HG02642 (cell line): ENCODE data around the gene TRMT61A.
"Not testable (repeated sequence)": the region's sequence is repeated elsewhere in the genome, so short reads cannot be mapped to it uniquely, and the experiment has no call there.

ENCODE experiments used
- ATAC-seq: cut with Tn5 transposase; IDR thresholded peaks from one replicate; pipeline ENCODE4 v1.9.1; 2021; ENCODE audit warnings: mild to moderate bottlenecking; ENCODE audit not compliant: unreplicated experiment, poor library complexity

TRMT61A gene

DNA sequence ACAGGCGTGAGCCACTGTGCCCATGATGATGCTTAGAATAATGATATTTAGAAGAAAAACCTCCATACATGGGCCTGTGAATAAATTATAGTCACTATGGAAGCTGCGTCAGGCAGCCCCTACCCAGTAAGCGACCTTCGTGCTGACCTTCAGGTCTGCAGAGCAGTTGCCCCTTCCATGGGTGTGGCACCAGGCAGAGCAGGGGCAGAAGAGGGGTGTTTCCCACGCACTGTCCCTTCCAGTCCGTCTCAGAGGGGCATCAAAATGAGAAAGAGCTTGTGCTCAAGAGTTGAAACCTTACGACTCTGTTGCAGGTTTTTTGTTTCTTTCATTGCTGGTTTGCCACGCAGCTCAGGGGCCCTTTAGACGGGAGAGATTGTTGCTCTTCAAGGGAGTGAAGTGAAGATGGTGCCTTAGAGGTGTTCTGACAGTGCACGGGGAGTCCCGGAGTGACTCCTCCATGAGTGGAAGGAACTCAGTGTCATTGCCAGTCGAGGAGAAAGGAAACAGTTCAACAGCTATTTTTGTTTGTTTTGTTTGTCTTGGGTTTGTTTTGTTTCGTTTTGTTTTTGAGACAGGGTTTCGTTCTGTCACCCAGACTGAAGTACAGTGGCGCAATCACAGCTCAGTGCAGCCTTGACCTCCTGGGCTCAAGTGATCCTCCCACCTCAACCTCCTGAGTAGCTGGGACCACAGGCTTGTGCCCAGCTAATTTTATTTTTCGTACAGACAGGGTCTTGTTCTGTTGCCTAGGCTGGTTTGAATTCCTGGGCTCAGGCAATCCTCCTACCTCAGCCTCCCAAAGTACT lies 20.3 kb upstream of the TRMT61A start:
- ATAC-seq: no peak

- ATAC-seq: no peak
Measured at GRCh38 chr14:103509864-103510723, 18.9 kb upstream of the TRMT61A start.

DNA sequence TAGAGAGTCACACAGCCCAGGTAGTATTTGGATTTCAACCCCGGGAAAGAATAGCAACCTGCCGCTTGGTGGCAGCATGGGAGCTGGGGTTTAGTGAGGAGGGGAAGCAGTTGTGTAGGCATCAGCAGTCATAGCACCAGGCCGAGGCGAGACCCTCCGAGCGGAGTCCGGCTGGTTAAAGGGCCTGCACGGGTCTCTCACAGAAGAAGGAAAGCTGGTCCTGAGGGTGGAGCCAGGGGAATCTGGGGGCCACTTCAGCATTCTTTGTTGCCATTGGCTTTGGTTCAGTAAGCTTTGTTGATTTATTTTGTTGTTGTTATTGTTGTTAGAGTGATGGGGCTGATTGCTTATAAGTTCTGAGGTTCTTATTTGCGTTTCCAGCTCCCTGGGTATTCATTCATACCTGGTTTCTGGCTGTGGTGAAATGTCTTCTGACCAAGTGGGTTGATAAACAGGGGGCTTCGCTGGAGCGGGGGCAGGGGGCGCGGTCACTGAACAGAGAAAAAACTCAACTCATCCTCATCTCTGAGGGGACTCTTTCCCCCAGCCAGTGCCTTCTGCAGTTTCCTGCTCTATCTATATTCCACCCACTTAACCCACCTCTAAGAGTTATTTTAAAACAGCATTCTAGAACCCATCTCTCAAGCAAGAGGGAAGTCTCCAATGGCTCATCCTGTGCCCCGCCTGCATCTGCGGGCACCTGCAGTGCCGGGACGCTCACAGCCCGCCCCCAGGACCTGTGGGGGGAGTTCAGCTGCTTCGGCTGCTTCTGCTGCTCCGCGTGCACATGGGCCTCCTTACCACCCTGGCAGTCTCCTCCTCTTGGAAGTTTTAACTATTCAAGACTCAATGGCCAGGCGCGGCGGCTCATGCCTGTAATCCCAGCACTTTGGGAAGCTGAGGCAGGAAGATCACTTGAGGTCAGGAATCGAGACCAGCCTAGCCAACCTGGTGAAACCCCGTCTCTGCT lies 18.0 kb upstream of the TRMT61A start:
- no peak for ATAC-seq

- not testable (repeated sequence) for ATAC-seq
Measured at GRCh38 chr14:103512180-103512579, 16.8 kb upstream of the TRMT61A start.

- ATAC-seq: no peak
Measured at GRCh38 chr14:103512701-103513611, 16.0 kb upstream of the TRMT61A start.

GRCh38 chr14:103514596-103515421 lies 14.2 kb upstream of the TRMT61A start:
- ATAC-seq: no peak

DNA sequence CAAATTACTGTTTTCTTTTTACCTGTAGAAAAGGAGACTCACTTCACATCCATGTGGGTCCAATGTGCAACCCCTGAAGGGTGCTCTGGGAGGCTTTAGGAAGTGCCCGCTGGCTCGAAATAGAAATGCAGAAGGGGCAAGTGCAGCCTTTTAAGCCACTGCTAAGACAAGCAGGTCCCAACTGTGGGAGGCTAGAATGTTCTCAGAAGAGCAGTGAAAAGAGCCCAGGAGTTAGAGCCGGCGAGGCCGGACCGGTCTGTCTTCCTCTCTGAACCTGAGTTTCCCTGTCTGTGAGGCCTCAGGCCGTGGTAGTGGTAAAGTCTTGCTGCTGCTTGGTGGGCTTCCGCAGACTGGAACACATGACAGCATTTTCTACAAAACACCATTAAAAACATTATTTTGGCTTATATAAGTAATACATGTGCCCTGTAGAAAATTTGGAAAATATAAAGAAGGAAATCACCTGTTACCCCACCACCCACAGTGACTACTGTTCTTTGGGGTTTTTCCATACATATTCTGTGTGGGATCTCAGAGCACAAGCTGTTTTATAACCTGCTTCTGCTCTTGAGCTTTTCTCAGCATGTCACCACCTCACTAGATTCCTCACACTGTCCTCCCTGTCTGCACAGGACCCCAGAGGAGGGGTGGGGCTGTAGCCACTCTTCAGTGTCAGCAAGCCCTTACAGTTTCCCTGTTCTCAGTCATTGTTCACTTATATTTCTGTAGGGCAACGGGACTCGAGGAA lies 12.4 kb upstream of the TRMT61A start:
- no peak for ATAC-seq

- no peak for ATAC-seq
Measured at GRCh38 chr14:103517174-103517566, 11.8 kb upstream of the TRMT61A start.

DNA sequence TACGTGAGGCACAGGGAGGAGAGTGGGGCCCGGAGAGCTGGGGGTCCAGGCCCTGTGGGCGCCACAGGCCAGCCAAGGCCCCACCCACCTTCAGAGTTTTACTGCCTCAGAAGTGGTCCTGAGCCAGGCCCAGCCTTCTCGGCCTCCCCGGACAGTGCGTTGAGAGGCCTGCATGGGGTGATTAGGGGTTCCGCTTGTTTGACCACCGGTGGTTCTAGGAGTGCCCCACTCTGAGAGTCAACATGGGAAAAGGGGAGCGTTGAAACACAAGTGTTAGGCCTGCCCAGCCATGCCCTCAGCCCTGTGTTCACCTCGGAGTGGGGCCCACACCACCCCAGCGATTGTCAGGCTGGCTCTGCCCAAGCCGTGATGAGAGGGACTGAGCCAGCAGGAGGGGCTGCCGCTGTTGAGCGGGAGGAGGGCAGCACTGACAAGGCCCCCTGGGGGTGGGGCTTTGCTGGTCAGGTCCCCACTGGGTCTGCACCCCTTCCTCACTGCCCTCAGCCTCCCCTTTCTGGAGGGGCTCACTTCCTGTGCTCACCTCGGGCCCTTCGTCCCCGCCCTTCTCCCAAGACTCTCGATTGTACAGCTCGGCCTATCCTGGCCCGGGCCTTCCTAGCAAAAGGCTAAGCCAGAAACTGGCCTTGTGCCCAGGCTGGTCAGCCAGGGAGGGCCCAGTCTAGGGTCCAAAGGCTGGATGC lies 11.1 kb upstream of the TRMT61A start:
- no peak for ATAC-seq

GRCh38 chr14:103518422-103519042 lies 10.5 kb upstream of the TRMT61A start:
- ATAC-seq: no peak

GRCh38 chr14:103519043-103519836 lies 9.8 kb upstream of the TRMT61A start:
- no peak for ATAC-seq

DNA sequence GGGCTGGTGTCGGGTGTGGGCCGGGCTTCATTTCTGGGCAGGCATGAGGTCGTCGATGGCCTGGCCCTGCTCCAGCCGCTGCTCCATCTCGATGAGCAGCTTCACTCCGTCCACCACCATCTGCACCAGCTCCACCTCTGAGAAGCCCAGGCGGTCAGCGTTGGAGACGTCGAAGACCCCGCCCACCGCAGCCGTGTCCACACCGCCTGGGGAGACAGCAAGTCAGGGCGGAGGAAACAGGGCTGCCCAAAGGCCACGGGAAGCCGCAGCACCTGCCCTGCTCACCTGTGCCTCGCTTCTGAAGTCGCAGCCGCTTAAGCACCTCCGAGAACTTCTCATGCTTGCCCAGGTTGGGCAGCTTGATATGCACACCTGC lies 9.2 kb upstream of the TRMT61A start:
- ATAC-seq: no peak

DNA sequence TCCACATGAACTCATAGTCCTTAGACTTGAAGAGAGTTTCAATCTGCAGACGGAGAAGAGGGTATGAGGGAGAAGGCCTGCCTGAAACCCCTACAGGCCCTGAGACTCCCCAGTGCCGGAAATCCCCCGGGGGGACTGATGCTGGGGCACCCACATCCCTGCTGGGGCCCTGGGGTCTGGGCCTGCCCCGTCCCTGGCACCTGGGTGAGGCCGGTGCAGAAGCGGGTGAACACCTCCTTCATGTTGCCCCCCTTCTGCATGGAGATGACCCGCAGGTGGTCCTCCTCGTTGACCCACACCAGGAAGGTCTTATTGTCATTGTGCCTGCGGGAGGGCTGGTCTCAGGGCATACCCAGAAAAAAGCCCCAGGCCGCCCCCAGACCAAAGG lies 8.7 kb upstream of the TRMT61A start:
- peak; percentile 4 for ATAC-seq

DNA sequence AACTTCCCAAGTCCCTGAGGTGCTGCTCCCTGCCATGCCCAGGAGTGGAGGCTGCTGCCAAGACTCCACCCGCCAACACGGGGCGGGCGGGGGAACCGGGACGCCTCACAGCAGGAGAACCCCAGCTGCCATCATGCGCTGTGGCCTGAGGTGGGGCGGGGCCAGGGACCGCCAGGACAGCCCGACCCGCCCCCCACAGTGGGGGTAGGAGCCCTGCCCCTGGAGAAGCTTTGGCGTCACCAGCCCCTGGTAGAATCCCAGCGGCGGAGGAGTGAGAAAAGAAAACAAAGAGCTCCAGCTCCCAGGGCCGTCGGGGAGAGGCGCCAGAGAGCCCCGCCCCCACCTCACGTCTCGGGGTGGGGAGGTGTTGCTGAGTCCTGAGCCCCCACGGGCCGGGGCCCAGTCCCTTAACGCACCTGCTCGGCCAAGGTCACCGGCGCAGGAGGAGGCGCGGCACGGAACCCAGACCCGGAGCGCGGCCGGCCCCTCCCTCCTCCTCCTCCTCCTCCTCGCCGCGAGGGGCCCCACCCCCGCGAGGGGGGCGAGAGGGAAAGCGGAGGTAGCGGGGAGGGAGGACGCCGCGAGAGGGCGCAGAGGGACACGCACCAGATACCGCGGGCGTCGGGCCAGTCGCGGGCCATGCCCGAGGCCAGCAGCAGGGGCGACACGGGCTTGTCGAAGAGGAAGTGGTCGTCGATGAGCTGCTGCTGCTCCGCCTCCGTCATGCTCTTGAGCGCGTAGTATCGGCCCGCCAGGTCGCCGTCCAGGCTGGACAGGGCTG lies 8.1 kb upstream of the TRMT61A start:
- ATAC-seq: peak; percentile 39

GRCh38 chr14:103521438-103521950 lies 7.5 kb upstream of the TRMT61A start:
- ATAC-seq: no peak
